GM19351 (cell line): ENCODE measurements around the gene MAD1L1.

Experiments used
- ATAC-seq: cut with Tn5 transposase; IDR thresholded peaks from one replicate; pipeline ENCODE4 v1.9.1; 2021; ENCODE audit warnings: mild to moderate bottlenecking, moderate library complexity; ENCODE audit not compliant: unreplicated experiment

The MAD1L1 gene

GRCh38 chr7:2143981-2144595, 88.7 kb downstream of the MAD1L1 start:
- no peak for ATAC-seq

GRCh38 chr7:2143450-2143849, 89.3 kb downstream of the MAD1L1 start:
- ATAC-seq: no peak

GRCh38 chr7:2142386-2142785, 90.4 kb downstream of the MAD1L1 start:
- no peak for ATAC-seq

- no peak for ATAC-seq
Measured at GRCh38 chr7:2141651-2142050, 91.1 kb downstream of the MAD1L1 start.

GRCh38 chr7:2141021-2141410, 91.7 kb downstream of the MAD1L1 start:
- ATAC-seq: no peak

GRCh38 chr7:2140216-2141020, 92.3 kb downstream of the MAD1L1 start:
- ATAC-seq: no peak

- no peak for ATAC-seq
Measured at GRCh38 chr7:2139004-2139699, 93.6 kb downstream of the MAD1L1 start.

GRCh38 chr7:2138146-2138765, 94.5 kb downstream of the MAD1L1 start:
- no peak for ATAC-seq

GRCh38 chr7:2134740-2135139, 98.0 kb downstream of the MAD1L1 start:
- ATAC-seq: no peak

- no peak for ATAC-seq
Measured at GRCh38 chr7:2132243-2132642, 100.5 kb downstream of the MAD1L1 start.

- ATAC-seq: no peak
Measured at GRCh38 chr7:2131800-2132199, 100.9 kb downstream of the MAD1L1 start.

GRCh38 chr7:2131341-2131740, 101.4 kb downstream of the MAD1L1 start:
- no peak for ATAC-seq

GRCh38 chr7:2130096-2130375, 102.7 kb downstream of the MAD1L1 start:
- no peak for ATAC-seq

- no peak for ATAC-seq
Measured at GRCh38 chr7:2129323-2130095, 103.2 kb downstream of the MAD1L1 start.

GRCh38 chr7:2128601-2129322, 104.0 kb downstream of the MAD1L1 start:
- no peak for ATAC-seq

- ATAC-seq: no peak
Measured at GRCh38 chr7:2126621-2127020, 106.1 kb downstream of the MAD1L1 start.

- no peak for ATAC-seq
Measured at GRCh38 chr7:2125931-2126330, 106.8 kb downstream of the MAD1L1 start.

GRCh38 chr7:2124604-2125345, 108.0 kb downstream of the MAD1L1 start:
- no peak for ATAC-seq

- no peak for ATAC-seq
Measured at GRCh38 chr7:2123916-2124315, 108.8 kb downstream of the MAD1L1 start.

- ATAC-seq: no peak
Measured at GRCh38 chr7:2123360-2123759, 109.4 kb downstream of the MAD1L1 start.
